Neural cell (in vitro differentiated cells): ENCODE results near the gene ATP13A3.

Source experiments
- EP300 ChIP-seq: fragments of 450-650 bp; conservative IDR thresholded peaks from 2 replicates; pipeline ENCODE4 v1.6.1; 2014; ENCODE audit warnings: antibody characterized with exemption, mild to moderate bottlenecking, moderate library complexity; ENCODE audit not compliant: poor library complexity, severe bottlenecking
- EZH2 ChIP-seq: fragments of 200-600, 300-800 bp; shearing (Covaris generic), sonication (generic); IDR thresholded peaks from 2 replicates; pipeline ENCODE4 v1.6.1; 2014; ENCODE audit warnings: antibody characterized with exemption, low read length, borderline replicate concordance, mild to moderate bottlenecking; ENCODE audit not compliant: insufficient read depth, poor library complexity, severe bottlenecking
- POLR2AphosphoS5 ChIP-seq: IDR thresholded peaks from 2 replicates; pipeline ENCODE4 v1.6.1; 2012
- REST ChIP-seq: IDR thresholded peaks from 2 replicates; pipeline ENCODE4 v1.6.1; 2012; ENCODE audit warnings: borderline replicate concordance
- TF ChIP-seq, protein P1 (sequence below): fragments of 450-650 bp; IDR thresholded peaks from 2 replicates; pipeline ENCODE4 v1.5.1; 2014; ENCODE audit warnings: antibody characterized with exemption, mild to moderate bottlenecking, moderate library complexity; ENCODE audit not compliant: poor library complexity, severe bottlenecking

DNA sequence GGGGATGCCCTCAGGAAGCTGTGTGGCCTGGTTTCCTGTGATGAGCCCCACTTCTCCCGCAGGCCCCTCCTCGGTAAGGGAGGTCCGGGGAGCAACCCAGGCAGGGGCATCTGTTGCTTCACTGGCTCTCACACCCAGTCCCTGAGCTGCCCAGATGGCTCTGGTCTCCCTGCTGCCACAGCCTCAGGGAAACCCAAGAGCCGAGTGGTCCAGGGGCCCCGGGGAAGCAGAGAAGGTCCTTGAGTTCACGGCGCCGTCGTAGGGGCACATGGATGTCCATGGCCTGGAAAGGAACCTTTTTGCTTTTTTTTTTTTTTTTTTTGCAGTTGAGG lies 103.9 kb downstream of the ATP13A3 start:
- TF ChIP-seq EP300 (no peak), REST (no peak), EZH2 (no peak), POLR2AphosphoS5 (no peak)
- TF ChIP-seq, protein P1, sequence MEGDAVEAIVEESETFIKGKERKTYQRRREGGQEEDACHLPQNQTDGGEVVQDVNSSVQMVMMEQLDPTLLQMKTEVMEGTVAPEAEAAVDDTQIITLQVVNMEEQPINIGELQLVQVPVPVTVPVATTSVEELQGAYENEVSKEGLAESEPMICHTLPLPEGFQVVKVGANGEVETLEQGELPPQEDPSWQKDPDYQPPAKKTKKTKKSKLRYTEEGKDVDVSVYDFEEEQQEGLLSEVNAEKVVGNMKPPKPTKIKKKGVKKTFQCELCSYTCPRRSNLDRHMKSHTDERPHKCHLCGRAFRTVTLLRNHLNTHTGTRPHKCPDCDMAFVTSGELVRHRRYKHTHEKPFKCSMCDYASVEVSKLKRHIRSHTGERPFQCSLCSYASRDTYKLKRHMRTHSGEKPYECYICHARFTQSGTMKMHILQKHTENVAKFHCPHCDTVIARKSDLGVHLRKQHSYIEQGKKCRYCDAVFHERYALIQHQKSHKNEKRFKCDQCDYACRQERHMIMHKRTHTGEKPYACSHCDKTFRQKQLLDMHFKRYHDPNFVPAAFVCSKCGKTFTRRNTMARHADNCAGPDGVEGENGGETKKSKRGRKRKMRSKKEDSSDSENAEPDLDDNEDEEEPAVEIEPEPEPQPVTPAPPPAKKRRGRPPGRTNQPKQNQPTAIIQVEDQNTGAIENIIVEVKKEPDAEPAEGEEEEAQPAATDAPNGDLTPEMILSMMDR, result no peak
